ENCODE data around the gene S100A10.

GRCh38 chr1:151936653-151937052 is 57.0 kb downstream of the S100A10 start:
- TF ChIP-seq CTCF (conservative IDR thresholded peaks at IDR 0.05; ENCODE audit: low read length) (no peak), EZH2phosphoT487 (IDR thresholded peaks at IDR 0.05; ENCODE audit: borderline replicate concordance) (no peak)
